HT-29 (cell line): Measurements from ENCODE around the gene PTN. TPM values are rescaled to one million over a fixed set of nuclear protein-coding genes. Genes with fewer than 3 reads are reported as not detected.
"Not testable (repeated sequence)": the region's sequence is repeated elsewhere in the genome, so short reads cannot be mapped to it uniquely, and the experiment has no call there.

Source experiments
- DNase-seq: peaks from one replicate; pipeline ENCODE4 v3.0.0-alpha.2; 2015; ENCODE audit warnings: low spot score
- total RNA-seq: library from RNA; depleted of rRNA; stranded (reverse); fragments of >200 nt; shearing (Covaris generic); gene quantifications from 2 replicates; pipeline ENCODE4 v1.2.3, GENCODE V29; 2014

Gene PTN
- total RNA-seq, 1 experiment from 2014 or later, result not detected

DNA sequence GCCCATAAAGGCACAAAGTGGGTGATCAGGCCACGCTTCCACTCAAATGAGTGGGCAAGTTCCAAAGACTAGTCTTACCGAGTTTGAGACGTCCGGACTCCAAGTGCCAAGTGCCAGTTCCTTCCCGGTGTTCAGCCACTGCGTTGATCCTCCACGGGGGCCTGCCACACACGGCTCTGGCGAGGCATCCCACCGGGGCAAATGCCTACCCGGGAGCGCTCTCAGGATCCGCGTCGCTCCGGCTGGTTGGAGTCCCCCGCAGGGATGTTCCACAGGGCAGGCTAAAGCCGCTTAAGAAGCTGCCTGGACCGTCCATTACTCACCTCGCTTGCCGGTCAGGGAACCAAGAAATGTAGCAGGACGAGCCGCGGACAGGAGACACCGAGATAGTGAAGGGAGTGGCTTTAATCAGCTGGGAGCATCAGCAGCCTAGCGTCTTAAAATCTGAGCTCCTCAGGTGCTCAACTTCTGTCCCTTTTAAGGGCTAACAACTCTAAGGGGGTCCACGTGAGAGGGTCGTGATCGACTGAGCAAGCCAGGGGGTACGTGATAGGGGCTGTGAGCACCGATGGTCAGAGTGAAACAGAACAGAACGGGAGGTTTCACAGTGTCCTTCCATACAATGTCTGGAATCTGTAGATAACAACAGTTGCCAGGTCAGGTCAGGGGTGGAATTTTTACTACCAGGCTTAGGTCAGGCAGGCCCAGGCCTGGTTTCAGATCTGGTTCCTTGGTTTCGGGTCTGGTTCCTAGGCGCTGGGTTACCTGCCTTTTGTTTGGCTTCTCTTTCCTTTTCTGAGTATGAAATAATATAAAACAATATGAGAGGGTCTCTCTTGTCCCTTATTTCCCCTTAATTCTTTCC lies 75.3 kb downstream of the PTN start:
- not testable (repeated sequence) for DNase-seq

DNA sequence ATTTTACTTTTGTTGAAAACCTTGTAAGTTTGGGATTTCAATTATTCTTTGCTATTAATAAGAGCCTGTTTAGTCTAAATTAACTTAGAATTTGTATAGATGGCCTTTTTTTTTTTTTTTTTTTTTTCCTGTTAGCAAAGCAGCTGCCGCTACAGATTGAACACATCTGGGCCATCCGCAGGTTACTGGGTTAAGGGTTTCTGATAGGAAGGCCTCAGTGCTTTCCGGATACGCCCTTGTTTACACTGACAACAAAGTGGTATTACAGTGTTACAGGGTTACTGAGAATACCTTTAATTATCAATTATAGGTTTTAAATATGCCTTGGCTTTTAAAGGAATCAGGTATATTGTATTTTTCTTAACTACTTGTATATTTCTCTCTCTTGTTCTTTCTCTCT lies 76.8 kb downstream of the PTN start:
- DNase-seq, result no peak

DNA sequence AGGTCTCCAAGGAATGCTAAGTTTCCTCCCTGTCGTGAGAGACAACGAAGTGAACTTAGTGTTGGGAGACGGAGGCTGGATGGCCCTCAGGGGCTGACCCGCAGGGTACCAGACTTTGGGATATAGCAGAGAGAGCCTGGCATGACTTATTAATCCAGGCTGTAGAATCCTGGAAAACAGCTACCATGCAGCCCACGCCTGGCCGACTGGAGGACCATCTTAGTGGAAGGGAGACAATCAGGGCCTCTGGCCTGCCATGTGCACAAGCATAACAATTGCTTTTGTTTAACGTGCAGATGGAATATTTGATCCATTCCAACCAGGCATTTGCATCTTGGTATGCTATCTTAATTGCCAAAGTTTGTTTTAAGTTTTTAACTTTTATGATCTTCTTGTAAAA lies 78.1 kb downstream of the PTN start:
- DNase-seq, result not testable (repeated sequence)

DNA sequence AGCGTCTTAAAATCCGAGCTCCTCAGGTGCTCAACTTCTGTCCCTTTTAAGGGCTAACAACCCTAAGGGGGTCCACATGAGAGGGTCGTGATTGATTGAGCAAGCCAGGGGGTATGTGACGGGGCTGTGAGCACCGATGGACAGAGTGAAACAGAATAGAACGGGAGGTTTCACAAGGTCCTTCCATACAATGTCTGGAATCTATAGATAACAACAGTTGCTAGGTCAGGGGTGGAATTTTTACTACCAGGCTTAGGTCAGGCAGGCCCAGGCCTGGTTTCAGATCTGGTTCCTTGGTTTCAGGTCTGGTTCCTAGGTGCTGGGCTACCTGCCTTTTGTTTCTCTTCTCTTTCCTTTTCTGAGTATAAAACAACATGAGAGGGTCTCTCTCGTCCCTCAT lies 80.9 kb downstream of the PTN start:
- no peak for DNase-seq

DNA sequence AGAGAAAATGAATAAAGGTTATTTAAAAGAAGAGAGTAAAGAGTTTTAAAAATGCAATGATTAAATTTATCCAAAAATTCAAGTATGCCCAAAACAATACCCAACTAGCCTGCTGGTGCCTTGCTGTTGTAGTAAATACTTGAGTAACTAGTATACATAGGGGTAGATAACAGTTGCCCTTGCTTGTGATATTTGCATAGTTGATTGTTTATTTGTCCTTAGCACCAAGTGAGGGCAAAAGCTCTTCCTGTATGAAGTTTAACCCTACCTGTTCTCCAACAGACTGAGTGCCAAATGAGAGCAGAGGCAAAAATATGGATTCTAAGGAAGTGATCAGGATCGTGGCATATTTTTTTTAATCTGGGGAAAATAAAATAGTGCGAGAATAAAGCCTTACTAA lies 85.0 kb downstream of the PTN start:
- no peak for DNase-seq

DNA sequence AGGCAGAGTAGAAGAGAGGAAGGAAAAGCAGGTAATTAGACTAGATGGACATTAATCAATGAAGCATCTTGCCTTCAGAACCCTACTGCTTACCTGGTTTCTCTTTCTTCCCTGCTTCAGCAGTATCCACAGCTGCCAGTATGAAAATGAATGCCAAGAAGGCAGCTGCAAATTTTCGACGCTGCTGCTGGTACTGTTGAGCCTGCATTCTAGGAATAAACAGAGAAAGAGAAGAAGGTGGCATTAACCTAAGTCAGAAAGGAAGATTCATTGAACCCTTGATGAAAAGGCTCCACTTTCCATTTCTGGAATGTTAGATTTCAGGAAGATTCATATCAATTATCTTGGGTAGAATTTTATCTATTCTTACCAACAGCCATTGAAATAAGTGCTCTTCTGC lies 88.8 kb downstream of the PTN start:
- DNase-seq, result no peak

DNA sequence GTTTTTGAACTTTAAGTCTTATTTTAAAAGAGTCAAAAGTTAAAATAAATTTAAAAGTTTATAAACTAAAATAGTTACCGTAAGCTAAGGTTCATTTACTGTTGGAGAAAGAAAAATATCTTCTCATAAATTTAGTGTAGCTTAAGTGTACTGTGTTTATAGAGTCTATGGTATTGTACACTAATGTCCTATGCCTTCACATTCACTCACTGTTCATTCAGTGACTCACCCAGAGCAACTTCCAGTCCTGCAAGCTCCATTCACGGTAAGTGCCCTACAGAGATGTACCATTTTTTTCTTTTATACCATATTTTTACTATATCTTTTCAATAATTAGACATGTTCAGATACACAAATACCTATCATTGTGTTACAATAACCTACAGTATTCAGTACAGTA lies 97.6 kb downstream of the PTN start:
- DNase-seq, result no peak

DNA sequence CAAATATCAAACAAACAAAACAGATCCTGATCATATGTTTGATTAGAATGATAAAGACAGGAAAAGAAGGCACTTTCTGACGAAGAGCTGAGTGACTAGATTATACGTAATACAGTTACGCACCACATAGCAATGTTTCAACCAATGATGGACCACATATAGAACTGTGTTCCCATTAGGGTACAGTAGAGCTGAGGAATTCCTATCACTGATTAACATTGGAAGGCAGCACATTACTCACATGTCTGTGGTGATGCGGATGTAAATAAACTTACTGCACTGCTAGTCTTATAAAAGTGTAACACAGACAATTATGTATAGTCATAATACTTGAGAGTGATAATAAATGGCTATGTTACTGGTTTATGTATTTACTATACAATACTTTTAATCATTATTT lies 98.3 kb downstream of the PTN start:
- no peak for DNase-seq

DNA sequence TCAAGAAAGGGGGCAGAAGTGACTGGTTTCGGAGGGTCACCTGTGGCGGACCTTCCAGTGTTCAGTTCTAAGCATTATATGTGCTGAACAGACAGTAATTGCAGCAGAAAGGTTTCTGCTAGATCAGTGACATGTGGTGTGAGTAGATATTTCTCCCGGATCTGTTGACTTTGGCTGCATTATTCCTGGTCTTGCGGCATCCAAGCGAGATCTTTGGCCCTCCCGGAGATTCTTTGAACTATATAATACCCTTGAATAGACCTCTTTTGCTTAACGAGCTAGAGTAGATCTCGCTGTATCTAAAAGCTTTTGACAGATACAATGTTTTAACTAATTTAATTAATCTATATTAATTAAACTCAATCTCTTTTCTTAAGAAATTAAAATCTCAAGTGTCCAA lies 99.8 kb downstream of the PTN start:
- DNase-seq, result no peak

DNA sequence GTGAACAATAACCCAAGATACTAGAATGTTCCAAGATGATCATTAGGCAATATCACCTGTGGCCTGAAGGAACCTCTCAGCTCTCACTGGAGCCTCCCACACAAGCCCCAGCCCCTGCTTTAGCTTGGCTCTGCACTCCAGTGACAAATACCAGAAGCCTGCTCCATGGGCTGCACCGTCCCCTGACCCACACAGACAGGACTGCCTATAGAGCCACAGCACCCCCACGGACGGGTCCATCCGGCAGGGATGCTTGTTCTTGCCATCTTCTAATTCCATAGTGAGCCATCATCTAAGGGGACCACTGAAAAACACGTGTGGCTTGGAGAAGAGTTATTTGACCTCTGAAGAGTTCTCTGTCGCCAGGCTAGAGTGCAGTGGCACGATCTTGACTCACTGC lies 100.9 kb downstream of the PTN start:
- DNase-seq, result no peak

DNA sequence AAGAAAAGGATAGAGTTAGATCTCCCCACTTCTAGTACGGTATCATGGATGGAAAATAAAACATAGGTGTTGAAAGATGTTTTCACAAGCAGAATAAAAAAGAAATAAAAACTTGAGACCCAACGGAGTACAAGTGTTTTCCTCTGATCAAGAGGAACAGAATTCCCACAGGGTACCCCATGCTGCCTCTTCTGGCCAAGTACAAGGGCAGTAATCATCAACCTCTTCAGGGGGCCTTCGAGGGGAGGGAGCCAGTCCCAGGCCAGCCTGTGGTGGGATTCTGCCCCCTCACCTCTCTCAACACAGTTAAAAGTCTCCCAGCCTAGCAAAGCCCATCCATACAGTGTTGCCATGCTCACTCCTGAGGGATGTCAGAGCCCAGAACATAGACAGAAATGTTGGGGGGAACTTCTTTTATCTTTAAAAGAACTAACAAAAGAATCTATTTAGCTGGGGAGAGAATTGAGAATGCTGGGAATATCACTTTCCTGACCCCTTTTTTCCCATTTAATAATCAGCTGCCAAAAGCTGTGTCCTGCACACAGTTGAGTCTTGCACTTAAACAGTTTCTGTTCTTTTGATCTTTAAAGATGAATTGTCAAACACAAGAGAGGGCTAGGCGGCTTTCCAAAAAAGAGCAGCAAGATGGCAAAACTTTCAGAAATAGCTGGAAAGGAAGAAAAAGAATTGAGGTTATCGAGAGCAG lies 101.7 kb downstream of the PTN start:
- DNase-seq, result no peak

DNA sequence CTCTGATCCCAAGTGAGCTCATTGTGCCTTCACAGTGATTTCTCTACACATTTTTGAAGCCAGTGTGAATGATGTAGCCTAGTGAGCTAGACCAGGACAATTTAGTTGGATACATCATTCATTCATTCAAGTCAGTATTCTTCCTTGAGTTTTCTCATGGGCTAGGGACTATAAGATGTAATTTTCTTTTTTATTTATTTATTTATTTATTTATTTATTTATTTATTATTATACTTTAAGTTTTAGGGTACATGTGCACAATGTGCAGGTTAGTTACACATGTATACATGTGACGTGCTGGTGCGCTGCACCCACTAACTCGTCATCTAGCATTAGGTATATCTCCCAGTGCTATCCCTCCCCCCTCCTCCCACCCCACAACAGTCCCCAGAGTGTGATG lies 104.3 kb downstream of the PTN start:
- not testable (repeated sequence) for DNase-seq

DNA sequence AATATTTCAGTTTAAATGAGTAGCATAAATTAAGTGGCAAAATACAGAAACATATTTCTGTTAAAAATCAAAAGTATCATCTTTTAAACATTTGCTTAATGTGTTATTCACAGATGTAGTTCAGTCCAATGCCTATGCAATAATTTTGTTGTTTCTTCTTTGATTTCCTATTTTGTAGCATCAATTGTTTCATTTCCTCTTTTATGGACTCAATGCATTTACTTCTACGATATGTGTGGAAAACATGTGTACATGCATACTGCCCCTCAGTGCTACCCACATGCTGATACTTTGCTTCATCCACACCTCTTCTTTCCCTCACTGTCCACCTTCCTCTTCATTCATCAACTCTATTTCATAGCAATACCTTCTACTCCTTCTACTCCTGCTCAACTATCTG lies 108.1 kb downstream of the PTN start:
- no peak for DNase-seq

DNA sequence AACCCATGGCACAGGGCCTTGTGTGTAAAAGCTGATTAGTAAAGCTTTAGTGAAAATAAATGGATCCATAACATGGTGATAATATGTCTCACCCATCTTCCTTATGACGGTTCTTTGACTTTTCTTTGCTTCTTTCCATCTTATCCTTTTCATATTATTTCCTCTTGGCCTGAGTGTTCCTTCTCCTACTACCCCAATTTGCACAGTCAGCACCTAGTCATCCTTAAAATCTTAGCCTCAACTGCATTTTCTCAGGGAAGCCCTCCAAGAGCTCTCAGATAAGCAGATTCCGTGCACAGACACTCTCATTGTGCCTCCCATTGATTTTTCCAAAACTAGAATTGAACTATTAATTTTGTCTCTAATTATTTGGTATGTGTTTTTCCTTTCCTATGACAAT lies 112.4 kb downstream of the PTN start:
- DNase-seq, result no peak

DNA sequence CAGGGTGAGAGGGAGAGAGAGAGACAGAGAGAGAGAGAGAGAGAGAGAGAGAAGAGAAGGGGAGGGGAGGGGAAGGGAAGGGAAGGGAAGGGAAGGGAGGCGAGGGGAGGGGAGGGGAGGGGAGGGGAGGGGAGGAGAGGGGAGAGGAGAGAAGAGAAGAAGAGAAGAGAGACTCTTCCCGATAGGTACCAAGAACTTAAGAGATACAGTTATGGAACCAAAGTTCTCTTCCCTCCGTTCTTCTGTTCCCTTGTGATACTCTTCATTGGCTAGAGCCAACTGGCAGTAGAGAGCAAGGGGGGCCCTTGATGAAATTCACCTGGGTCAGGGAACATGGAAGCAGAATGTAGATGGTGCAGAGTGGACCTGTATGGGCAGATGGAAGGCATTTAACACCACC lies 122.1 kb downstream of the PTN start:
- DNase-seq, result no peak

DNA sequence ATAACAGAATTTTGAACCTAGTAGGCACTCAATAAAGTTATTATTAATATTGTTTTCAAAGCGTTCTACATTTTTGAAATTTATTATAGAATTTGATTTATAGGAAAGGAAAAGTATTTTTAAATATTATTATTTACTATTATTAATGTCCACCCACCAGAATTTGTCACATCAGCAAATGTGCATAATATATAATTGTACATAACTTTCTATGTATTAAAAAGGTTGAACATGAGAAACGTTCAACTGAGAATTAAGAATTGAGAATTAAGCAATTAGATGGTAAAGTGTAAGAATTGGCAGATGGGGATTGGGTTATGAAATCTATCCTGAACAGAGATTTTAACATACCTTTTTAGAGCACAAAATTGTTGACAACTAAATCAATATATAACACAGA lies 129.8 kb downstream of the PTN start:
- no peak for DNase-seq

DNA sequence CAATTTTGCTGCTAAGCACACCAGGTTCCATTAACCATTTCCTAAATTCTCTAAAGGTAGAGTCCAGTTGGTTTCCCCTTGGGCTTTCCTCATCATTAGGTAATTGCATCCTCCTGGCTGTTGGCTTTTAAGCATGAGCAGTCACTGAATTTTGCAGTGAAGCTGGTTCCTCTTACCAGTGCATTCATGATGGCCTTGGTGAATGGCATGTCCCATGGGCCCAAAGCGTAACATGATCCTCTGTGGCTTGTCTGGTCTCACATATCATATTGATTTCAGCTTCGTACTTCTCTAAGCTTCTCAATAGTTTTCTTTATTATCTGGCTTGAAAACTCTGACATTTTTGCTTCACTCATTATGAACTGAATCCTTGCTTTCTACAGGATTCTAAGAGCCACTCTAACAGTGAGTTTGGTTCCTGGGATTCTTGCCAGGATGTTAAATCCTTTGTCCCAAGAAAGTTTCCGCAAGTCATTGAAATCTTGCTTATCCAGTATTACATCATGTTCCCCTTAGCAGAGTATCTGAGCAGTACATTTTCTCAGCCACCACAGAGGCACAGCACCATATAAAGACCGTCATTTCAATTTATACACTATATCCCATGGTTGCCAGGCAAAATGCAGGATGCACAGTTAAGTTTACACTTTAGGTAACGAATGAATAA lies 134.2 kb downstream of the PTN start:
- DNase-seq, result no peak

DNA sequence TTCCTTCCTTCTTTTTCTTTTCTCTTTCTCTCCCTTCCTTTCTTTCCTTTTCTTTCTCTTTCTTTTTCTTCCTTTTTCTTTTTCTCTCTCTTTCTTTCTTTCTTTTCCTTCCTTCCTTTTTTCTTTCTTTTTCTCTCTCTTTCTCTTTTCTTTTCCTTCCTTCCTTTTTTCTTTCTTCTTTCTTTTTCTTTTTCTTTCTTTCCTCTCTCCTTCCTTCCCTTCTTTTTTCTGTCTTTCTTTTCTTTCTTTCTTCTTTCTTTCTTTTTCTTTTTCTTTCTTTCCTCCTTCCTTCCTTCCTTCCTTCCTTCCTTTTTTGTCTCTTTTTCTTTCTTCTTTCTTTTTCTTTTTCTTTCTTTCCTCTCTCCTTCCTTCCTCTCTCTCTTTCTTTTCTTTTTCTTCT lies 136.8 kb downstream of the PTN start:
- no peak for DNase-seq

DNA sequence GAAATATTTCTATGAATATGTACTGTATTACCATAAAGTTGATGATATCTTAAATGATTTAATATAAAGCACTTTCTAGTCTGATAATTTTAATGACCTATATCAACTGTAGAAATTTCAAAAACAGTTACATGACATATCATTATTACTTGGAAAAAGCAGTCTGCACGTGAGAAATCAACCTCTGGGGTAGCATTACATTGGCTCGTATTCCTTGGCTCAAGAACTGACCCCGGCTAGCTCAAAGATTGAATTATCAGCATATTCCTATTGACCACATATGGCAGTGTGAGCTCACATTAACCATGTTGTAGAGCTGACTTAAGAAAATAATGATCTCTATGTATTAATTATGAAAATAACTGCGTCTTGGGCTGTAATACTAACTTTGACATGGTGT lies 139.3 kb downstream of the PTN start:
- DNase-seq, result no peak

DNA sequence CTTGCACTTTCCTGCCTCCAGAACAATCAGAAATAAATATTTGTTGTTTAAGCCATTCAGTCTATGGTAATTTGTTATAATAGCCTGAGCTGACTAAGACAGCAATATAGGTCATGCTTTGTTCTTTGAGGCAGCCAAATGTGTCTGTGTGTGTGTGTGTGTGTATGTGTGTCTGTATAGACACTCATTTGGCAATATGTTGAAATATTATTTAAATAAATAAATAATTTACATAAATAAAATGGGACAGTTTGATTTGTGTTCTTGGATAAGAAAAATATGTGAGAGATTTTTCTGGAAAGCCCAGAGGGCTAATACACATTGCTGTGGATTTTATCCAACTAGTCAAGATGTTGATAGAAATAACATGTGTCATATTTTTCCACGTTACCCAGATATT lies 140.2 kb downstream of the PTN start:
- no peak for DNase-seq

DNA sequence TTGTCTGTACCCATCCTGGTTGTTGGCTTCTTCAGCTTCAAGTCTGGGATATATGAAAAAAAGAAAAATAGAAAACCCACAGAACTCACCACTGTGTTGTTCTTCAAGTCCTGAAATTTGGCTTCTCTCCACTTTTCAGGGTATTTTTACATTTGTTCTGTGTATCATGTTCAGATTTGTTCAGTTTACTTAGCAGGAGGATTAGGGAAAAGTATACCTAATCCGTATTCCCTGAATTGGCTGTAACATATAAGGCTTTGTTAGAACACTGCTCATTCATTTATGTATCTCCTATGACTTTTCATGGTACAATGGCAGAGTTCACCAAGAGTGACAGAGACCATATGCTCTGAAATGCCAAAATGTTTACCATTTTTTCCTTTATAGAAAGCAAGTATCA lies 146.9 kb downstream of the PTN start:
- no peak for DNase-seq

DNA sequence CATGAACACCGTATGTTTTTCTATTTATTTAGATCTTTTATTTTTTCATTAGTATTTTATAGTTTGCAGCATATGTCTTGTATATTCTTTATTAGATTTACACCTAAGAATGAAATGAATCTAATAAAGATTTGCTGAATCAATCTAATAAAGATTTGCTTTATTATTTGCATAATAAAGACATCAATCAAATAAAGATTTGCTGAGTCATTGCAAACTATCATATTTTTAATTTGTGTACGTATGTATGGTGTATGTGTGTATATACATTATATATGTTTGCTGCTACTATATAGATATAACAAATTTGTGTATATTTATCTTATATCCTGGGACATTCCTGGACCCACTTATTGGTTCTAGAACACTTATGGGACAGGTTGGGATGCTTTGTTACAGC lies 147.5 kb downstream of the PTN start:
- no peak for DNase-seq

DNA sequence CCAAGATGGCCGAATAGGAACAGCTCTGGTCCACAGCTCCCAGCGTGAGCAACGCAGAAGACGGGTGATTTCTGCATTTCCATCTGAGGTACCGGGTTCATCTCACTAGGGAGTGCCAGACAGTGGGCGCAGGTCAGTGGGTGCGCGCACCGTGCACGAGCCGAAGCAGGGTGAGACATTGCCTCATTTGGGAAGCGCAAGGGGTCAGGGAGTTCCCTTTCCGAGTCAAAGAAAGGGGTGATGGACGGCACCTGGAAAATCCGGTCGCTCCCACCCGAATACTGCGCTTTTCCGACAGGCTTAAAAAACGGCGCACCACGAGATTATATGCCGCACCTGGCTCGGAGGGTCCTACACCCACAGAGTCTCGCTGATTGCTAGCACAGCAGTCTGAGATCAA lies 161.9 kb downstream of the PTN start:
- not testable (repeated sequence) for DNase-seq
